ENCODE data around the gene COL2A1. TPM values are rescaled to one million over a fixed set of nuclear protein-coding genes. Genes with fewer than 3 reads are reported as not detected.

COL2A1 gene
- total RNA-seq, 1 experiment from 2014 or later = 10.8 TPM

DNA sequence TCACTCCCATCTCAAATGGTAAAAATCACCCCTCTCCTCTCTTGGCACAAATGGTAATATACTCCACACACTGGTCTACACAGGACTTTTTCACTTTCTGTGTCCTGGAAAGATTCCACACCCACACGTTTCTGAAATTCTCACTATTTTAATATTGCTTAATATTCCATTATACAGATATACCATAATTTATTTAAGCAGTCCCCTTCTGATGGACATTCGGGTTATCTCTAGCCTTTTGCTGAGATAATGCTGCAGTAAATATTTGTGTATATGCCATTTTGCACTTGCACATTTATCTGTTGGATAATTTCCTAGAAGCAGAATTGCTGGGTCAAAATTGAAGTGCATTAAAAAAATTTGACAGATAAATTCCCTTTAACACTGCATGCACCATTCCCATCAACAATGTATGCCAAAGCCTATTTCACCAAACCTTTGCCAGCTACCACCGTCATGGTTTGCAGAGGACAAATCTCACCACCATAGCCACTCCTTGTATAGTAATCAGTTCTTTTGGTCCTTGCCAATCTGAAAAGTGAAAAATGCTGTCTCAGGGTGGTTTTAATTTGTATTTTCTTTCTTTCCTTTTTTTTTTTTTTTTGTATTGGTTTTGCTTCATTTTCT is 15.5 kb upstream of the COL2A1 start:
- no peak for DNase-seq
- Histone ChIP-seq H3K23ac (ENCODE audit: insufficient read length, low read depth, low read length) (no peak overlapping the region), H2AK5ac (ENCODE audit: insufficient read length, low read length) (no peak overlapping the region), H2BK5ac (ENCODE audit: insufficient read length, low read length) (no peak overlapping the region), H4K8ac (replicated peaks; ENCODE audit: insufficient read length, low read depth, low read length) (no peak overlapping the region), H2BK15ac (ENCODE audit: low read depth, low read length) (no peak overlapping the region), H4K20me1 (ENCODE audit: control insufficient read depth, insufficient read depth, insufficient read length) (no peaks in the 10 kb centered on the region), H3K27ac (ENCODE audit: insufficient read length, low read depth, low read length) (no peak overlapping the region), H3K14ac (ENCODE audit: insufficient read depth, low read length) (no peak overlapping the region), H4K5ac (ENCODE audit: insufficient read length, low read depth, low read length) (no peak overlapping the region), H3K27me3 (ENCODE audit: insufficient read depth, low read length) (peaks cover 90% of the 10 kb centered on the region), H2AFZ (ENCODE audit: low read length) (no peak overlapping the region), H3K79me1 (ENCODE audit: insufficient read depth, low read depth, low read length, poor library complexity, severe bottlenecking) (no peaks in the 10 kb centered on the region), H3K18ac (ENCODE audit: insufficient read length, low read depth, low read length) (no peak overlapping the region), H3K4me2 (ENCODE audit: insufficient read depth, insufficient read length, low read length) (no peak overlapping the region), H3K79me2 (ENCODE audit: insufficient read depth, low read length) (no peaks in the 10 kb centered on the region), H3K4ac (ENCODE audit: low read depth, low read length) (no peak overlapping the region), H3K9me3 (ENCODE audit: control insufficient read depth, low read depth, low read length) (no peaks in the 10 kb centered on the region), H3K4me1 (ENCODE audit: insufficient read depth, low read length) (no peaks in the 10 kb centered on the region), H3K56ac (ENCODE audit: insufficient read length, low read depth, low read length) (no peak overlapping the region), H2BK120ac (ENCODE audit: low read depth, low read length, poor library complexity, severe bottlenecking) (no peak overlapping the region), H4K91ac (ENCODE audit: insufficient read length, low read depth, low read length) (no peak overlapping the region), H3T11ph (ENCODE audit: low read length) (no peak overlapping the region), H3K23me2 (ENCODE audit: insufficient read length, low read depth, low read length, poor library complexity, severe bottlenecking) (no peaks in the 10 kb centered on the region), H2BK20ac (ENCODE audit: low read depth, low read length, poor library complexity, severe bottlenecking) (no peak overlapping the region), H2BK12ac (ENCODE audit: insufficient read length, low read depth, low read length) (no peak overlapping the region), H3K9ac (ENCODE audit: extremely low read depth, insufficient read length, low read length) (no peak overlapping the region)
- no peaks in the 10 kb centered on the region; a peak in 1 of 7 replicates for H3K36me3 Mint-ChIP-seq (ENCODE audit: insufficient read depth in 1 of 3, low read depth in 3 of 3)
- no CpG with 5 or more reads among the region's 3 CpGs for WGBS (ENCODE audit: extremely low coverage, insufficient read length, low lambda C conversion rate)
- TF ChIP-seq, protein P1, sequence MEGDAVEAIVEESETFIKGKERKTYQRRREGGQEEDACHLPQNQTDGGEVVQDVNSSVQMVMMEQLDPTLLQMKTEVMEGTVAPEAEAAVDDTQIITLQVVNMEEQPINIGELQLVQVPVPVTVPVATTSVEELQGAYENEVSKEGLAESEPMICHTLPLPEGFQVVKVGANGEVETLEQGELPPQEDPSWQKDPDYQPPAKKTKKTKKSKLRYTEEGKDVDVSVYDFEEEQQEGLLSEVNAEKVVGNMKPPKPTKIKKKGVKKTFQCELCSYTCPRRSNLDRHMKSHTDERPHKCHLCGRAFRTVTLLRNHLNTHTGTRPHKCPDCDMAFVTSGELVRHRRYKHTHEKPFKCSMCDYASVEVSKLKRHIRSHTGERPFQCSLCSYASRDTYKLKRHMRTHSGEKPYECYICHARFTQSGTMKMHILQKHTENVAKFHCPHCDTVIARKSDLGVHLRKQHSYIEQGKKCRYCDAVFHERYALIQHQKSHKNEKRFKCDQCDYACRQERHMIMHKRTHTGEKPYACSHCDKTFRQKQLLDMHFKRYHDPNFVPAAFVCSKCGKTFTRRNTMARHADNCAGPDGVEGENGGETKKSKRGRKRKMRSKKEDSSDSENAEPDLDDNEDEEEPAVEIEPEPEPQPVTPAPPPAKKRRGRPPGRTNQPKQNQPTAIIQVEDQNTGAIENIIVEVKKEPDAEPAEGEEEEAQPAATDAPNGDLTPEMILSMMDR (conservative IDR thresholded peaks at IDR 0.05) = no peak
- H3K4me1 Mint-ChIP-seq = peaks cover 20 to 30% of the 10 kb centered on the region in 2 experiments
- peaks cover 0 to 7% of the 10 kb centered on the region in 2 experiments; a peak in 2 of 5 replicates for H3K9me3 Mint-ChIP-seq
- H3K27me3 Mint-ChIP-seq (ENCODE audit: low read depth) = peaks cover 100% of the 10 kb centered on the region
- no peak overlapping the region for H3K4me3 Mint-ChIP-seq
- H3K27ac Mint-ChIP-seq = no peak overlapping the region

Measured in H9 (cell line).